Activated effector memory CD4-positive, alpha-beta T cell treated with anti-CD3 and anti-CD28 coated beads, Interleukin-2, amount 50 U/mL, for 16 hours (primary cell): ENCODE data around the gene USP2.

ENCODE experiments used
- DNase-seq: peaks from one replicate; pipeline ENCODE4 v3.0.0-alpha.2; 2020

Gene USP2

GRCh38 chr11:119361941-119362725, 19.4 kb downstream of the USP2 start:
- DNase-seq: no peak

GRCh38 chr11:119361056-119361787, 20.3 kb downstream of the USP2 start:
- no peak for DNase-seq

GRCh38 chr11:119359365-119360214, 21.9 kb downstream of the USP2 start:
- DNase-seq: no peak

- no peak for DNase-seq
Measured at GRCh38 chr11:119357074-119357473, 24.4 kb downstream of the USP2 start.

GRCh38 chr11:119356349-119357031, 25.0 kb downstream of the USP2 start:
- peak; percentile 88 for DNase-seq

- no peak for DNase-seq
Measured at GRCh38 chr11:119355091-119355843, 26.2 kb downstream of the USP2 start.

- DNase-seq: no peak
Measured at GRCh38 chr11:119352857-119353260, 28.6 kb downstream of the USP2 start.

GRCh38 chr11:119351232-119351631, 30.3 kb downstream of the USP2 start:
- no peak for DNase-seq

- DNase-seq: no peak
Measured at GRCh38 chr11:119350302-119350701, 31.2 kb downstream of the USP2 start.

GRCh38 chr11:119347940-119348605, 33.4 kb downstream of the USP2 start:
- no peak for DNase-seq

- no peak for DNase-seq
Measured at GRCh38 chr11:119347242-119347641, 34.2 kb downstream of the USP2 start.

GRCh38 chr11:119346605-119347004, 34.9 kb downstream of the USP2 start, which contains the start of gene MFRP:
Gene MFRP (minus strand): TSS chr11:119346705. CDS start chr11:119346513, 192 bp downstream.
- no peak for DNase-seq

GRCh38 chr11:119345685-119346084, 35.8 kb downstream of the USP2 start:
- DNase-seq: no peak

GRCh38 chr11:119344291-119345010, 37.0 kb downstream of the USP2 start:
- no peak for DNase-seq

- no peak for DNase-seq
Measured at GRCh38 chr11:119343726-119344125, 37.8 kb downstream of the USP2 start.

GRCh38 chr11:119342362-119343130, 38.9 kb downstream of the USP2 start:
- no peak for DNase-seq

GRCh38 chr11:119342023-119342300, 39.5 kb downstream of the USP2 start:
- no peak for DNase-seq

GRCh38 chr11:119341222-119342022, 40.1 kb downstream of the USP2 start:
- DNase-seq: no peak
